ENCODE measurements around the gene NSUN7.

DNA sequence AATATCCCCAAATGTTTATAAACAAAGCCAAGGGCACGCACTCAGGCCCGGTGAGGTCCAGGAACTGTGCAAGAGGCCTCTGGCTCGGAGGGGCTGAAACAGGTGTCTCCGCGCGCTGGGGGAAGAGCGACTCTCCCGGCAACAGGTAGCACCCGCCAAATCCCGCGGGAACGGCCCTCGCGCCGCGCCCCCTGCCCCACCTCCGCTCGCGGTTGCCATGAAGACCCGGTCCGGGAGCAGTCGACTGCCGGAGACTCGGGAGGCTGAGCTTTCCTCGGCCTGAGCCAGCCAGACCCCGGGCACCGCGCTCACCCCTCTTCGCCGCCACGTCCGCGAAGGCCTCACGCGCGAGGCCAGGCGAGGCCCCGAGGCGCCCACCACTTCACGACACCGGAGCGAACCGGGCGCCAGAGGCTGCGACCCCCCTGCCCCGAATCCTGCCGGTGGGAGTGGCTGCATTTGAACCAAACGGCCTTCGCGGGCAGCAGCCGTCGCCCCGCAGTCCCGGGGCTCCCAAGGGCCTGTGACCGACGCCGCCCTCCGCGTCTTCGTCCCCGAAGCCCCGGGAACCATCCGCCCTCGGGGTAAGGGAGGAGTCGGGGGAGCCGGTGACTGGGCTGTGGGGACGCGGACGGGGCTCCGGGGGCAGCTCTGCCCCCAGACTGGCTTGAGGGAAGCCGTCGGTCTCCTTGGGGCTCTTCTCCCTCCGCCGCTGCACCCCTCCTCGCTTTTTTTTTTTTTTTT lies at the start of gene NSUN7:
- TF ChIP-seq, protein P1, sequence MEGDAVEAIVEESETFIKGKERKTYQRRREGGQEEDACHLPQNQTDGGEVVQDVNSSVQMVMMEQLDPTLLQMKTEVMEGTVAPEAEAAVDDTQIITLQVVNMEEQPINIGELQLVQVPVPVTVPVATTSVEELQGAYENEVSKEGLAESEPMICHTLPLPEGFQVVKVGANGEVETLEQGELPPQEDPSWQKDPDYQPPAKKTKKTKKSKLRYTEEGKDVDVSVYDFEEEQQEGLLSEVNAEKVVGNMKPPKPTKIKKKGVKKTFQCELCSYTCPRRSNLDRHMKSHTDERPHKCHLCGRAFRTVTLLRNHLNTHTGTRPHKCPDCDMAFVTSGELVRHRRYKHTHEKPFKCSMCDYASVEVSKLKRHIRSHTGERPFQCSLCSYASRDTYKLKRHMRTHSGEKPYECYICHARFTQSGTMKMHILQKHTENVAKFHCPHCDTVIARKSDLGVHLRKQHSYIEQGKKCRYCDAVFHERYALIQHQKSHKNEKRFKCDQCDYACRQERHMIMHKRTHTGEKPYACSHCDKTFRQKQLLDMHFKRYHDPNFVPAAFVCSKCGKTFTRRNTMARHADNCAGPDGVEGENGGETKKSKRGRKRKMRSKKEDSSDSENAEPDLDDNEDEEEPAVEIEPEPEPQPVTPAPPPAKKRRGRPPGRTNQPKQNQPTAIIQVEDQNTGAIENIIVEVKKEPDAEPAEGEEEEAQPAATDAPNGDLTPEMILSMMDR (IDR thresholded peaks at IDR 0.05) = no peak
- TF ChIP-seq POLR2A (IDR thresholded peaks at IDR 0.05) = no peak
